ENCODE results near the gene SREBF1.

The SREBF1 gene

DNA sequence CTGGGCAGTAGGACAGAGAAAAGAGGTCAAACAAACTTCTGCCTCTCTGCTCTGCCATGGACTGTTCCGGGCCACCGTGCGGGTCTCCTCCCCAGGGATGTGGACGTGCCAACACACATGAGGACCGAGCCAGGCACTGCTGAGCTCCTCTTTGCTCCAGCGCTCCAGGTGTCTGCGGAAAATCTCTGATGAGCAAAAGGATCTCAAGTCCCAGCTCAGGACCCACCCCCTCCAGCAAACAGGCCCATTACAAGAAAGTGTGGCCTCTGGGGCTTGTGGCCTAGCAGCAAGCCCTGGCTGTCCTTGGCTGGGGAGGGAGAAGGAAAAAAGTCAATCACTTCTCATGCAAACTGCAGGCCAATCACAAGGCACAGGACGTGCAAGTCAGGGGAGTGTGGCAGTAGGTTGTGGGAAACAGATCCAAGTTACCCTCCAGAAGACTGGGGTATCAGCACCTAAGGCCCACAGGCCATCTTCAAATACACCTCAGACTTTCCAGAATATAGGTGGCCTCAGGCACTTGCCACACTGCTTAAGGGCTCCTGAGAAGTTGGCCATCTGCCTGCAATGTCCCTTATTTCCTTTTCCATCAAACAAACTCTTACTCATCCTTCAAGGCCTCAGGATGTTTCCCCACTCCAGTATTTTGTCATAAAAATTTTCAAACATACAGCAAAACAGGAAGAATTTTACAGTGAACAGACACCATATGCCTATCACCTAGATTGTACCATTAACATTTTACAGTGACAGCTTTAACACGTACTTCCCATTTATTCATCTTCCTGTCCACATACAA lies 36.0 kb upstream of the SREBF1 start:
- no peak for DNase-seq
- no peaks in the 10 kb centered on the region for H3K36me3 ChIP-seq
- TF ChIP-seq, protein P1, sequence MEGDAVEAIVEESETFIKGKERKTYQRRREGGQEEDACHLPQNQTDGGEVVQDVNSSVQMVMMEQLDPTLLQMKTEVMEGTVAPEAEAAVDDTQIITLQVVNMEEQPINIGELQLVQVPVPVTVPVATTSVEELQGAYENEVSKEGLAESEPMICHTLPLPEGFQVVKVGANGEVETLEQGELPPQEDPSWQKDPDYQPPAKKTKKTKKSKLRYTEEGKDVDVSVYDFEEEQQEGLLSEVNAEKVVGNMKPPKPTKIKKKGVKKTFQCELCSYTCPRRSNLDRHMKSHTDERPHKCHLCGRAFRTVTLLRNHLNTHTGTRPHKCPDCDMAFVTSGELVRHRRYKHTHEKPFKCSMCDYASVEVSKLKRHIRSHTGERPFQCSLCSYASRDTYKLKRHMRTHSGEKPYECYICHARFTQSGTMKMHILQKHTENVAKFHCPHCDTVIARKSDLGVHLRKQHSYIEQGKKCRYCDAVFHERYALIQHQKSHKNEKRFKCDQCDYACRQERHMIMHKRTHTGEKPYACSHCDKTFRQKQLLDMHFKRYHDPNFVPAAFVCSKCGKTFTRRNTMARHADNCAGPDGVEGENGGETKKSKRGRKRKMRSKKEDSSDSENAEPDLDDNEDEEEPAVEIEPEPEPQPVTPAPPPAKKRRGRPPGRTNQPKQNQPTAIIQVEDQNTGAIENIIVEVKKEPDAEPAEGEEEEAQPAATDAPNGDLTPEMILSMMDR (IDR thresholded peaks at IDR 0.05; ENCODE audit: low read depth, low read length), result no peak

DNA sequence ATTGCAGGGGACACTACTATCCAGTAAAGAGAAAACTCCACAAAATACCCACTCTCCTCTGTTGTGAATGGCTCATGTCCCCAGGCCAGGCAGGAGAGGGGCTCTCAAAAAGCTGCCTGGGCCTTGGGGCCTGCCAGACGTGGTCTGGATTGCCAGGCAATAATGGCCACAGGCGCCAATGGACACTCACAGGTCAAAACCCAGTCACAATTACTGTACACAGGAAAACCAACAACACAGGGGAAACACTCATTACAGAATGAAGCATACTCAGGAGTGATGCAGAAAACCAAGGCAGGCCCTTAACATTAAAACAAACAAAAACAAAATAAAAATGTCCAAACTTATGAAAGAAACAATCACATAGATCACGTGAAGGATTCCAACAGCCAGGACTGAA lies 35.1 kb upstream of the SREBF1 start:
- TF ChIP-seq, protein P1 (IDR thresholded peaks at IDR 0.05; ENCODE audit: low read depth, low read length), result no peak
- no peaks in the 10 kb centered on the region for H3K36me3 ChIP-seq
- no peak overlapping the region for H3K4me3 ChIP-seq (ENCODE audit: low read depth, low read length)
- no peak for DNase-seq
- H3K9me3 ChIP-seq, result no peaks in the 10 kb centered on the region
- peaks cover 13% of the 10 kb centered on the region for H3K4me1 ChIP-seq
- no peaks in the 10 kb centered on the region for H3K27me3 ChIP-seq

More for the DNA sequence above, 36.0 kb upstream of the SREBF1 start:
- no peaks in the 10 kb centered on the region for H3K9me3 ChIP-seq
- H3K4me3 ChIP-seq (ENCODE audit: low read depth, low read length), result no peak overlapping the region
- no peaks in the 10 kb centered on the region for H3K27me3 ChIP-seq
- peaks cover 18% of the 10 kb centered on the region for H3K4me1 ChIP-seq

DNA sequence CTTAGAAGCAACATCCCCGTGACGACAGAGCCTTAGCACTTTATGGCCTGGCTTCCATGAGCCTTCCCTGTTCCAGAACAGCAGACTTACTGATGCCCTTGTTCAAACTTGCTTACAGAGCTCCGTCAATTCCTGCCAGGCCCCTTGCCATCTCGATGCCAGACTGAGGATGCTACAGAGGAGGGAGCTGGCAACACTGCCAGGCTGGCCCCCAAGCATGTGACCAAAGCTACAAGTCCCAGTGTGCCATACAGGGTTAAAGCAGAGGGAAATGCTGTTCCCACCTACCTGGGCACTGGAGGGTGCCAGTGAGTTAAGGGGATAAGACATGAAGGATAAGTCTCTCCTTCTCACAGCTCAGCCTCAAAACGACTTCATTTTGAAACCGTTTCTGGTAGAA lies 33.5 kb upstream of the SREBF1 start:
- Histone ChIP-seq H3K27me3 (no peaks in the 10 kb centered on the region), H3K9me3 (no peaks in the 10 kb centered on the region), H3K4me1 (peaks cover 9% of the 10 kb centered on the region), H3K36me3 (no peaks in the 10 kb centered on the region), H3K4me3 (ENCODE audit: low read depth, low read length) (no peak overlapping the region)
- DNase-seq, result no peak
- TF ChIP-seq, protein P1 (IDR thresholded peaks at IDR 0.05; ENCODE audit: low read depth, low read length), result no peak

DNA sequence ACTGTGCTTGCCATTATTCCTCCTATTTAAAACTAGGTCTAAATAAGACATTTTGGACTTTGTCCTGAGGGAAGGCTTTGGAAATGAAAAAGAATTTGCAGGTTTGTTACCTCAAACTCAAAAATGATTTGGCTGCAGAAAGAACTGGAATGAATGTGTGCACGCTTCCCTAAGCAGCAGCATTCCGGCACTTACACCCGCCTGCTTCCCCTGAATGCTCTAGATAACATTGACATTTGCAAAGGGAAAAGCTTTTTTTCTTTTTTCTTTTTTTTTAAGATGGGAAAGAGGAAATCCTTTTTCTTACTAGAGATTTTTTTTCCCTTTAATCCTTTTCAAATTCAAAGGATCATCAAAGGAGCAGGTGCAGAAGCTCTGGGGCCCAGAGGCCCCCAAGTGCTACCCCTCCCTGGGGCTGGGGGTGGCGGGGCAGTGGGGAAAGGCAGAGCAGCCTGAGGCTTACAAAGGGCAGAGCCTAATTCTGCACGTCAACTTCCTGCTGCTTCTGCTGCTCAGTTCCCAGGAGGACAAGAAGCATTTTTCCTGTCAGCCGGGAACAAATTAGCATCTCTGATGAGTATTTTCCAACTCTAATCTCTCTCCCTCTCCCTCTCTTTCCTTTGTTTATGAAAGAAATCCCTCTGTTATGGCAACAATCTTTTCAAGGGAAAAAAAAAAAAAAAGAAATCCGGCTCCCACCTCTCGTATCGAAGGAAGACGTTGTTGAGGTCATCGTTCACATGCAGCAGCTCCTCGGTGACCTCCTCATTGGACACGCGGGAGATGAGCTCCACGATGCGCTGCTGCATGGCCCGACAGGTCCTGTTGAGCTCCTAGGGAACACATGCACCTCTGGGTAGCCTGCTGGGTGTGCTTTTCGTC lies 32.1 kb upstream of the SREBF1 start:
- no peak for DNase-seq
- no peaks in the 10 kb centered on the region for H3K27me3 ChIP-seq
- no peak overlapping the region for H3K4me3 ChIP-seq (ENCODE audit: low read depth, low read length)
- no peaks in the 10 kb centered on the region for H3K36me3 ChIP-seq
- no peaks in the 10 kb centered on the region for H3K9me3 ChIP-seq
- H3K4me1 ChIP-seq, result peaks cover 9% of the 10 kb centered on the region
- TF ChIP-seq, protein P1 (IDR thresholded peaks at IDR 0.05; ENCODE audit: low read depth, low read length), result no peak

DNA sequence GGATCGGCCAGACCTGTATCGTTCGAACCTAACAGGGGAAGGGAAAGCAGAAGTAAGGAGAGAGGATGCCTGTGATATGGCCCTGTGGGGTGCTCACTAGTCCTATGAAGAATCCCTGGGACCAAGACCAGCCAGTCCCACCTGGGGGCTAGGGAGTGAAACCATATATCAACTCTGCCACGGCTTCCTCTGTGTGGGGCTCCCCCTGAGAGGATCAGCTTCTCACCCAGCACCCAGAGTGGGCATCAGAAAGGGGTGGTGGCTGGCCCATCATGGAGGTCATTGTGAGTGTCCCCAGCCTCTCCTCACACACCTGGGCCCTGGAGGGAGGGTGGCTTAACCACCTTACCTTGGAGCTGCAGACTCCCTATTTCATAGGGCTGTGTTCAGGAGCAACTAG lies 30.1 kb upstream of the SREBF1 start:
- TF ChIP-seq, protein P1 (IDR thresholded peaks at IDR 0.05; ENCODE audit: low read depth, low read length), result no peak
- no peaks in the 10 kb centered on the region for H3K27me3 ChIP-seq
- no peak overlapping the region for H3K4me3 ChIP-seq (ENCODE audit: low read depth, low read length)
- H3K4me1 ChIP-seq, result no peaks in the 10 kb centered on the region
- DNase-seq, result no peak
- no peaks in the 10 kb centered on the region for H3K9me3 ChIP-seq
- H3K36me3 ChIP-seq, result no peaks in the 10 kb centered on the region

Measured in BE2C (cell line).